Muscle of leg (tissue), 11 donors: Measurements from ENCODE around the gene C11orf97. TPM values are rescaled to one million over a fixed set of nuclear protein-coding genes. Genes with fewer than 3 reads are reported as not detected.
"Not testable (repeated sequence)": the region's sequence is repeated elsewhere in the genome, so short reads cannot be mapped to it uniquely, and the experiment has no call there.

Source experiments
- DNase-seq: peaks from one replicate; pipeline ENCODE4 v3.0.0; 2013
- H3K27ac ChIP-seq: one replicate; pipeline ENCODE4 v1.5.1; 2013; ENCODE audit warnings: mild to moderate bottlenecking, low read length, control low read depth
- H3K27me3 ChIP-seq: one replicate; pipeline ENCODE4 v1.6.1; 2013; ENCODE audit warnings: low read length; ENCODE audit not compliant: control insufficient read depth, insufficient read depth
- H3K36me3 ChIP-seq: one replicate; pipeline ENCODE4 v1.6.1; 2013; ENCODE audit warnings: low read length; ENCODE audit not compliant: control insufficient read depth, insufficient read depth
- H3K4me1 ChIP-seq: one replicate; pipeline ENCODE4 v1.6.1; 2013; ENCODE audit warnings: low read length; ENCODE audit not compliant: control insufficient read depth, insufficient read depth
- H3K4me3 ChIP-seq: one replicate; pipeline ENCODE4 v1.5.1; 2013; ENCODE audit warnings: low read length, control low read depth
- H3K9me3 ChIP-seq: replicated peaks from 2 replicates; pipeline ENCODE4 v1.6.1; 2013; ENCODE audit warnings: low read depth, low read length; ENCODE audit not compliant: control insufficient read depth
- WGBS: methylation state at CpG from one replicate; pipeline ENCODE4 v1.1.5; 2013; ENCODE audit warnings: missing lambda C conversion rate; ENCODE audit not compliant: insufficient coverage; 5-methylcytosine and 5-hydroxymethylcytosine counted together
- polyA plus RNA-seq, 8 donors: library from polyadenylated mRNA; unstranded; fragments of 120-200 nt; gene quantifications; one replicate each; pipeline versions ENCODE4 v1.2.1 to v1.2.3, GENCODE V29; 2013; ENCODE audit warnings: inconsistent platforms in 1 of 8, low replicate concordance in 1 of 8; ENCODE audit not compliant: insufficient read length in 8 of 8, insufficient read depth in 1 of 8
- total RNA-seq: library from RNA; stranded (reverse); fragments of 120-200 nt; gene quantifications from one replicate; pipeline ENCODE4 v1.2.4, GENCODE V29; 2013

C11orf97 gene
- total and polyA plus RNA-seq, 9 donors, result not detected

DNA sequence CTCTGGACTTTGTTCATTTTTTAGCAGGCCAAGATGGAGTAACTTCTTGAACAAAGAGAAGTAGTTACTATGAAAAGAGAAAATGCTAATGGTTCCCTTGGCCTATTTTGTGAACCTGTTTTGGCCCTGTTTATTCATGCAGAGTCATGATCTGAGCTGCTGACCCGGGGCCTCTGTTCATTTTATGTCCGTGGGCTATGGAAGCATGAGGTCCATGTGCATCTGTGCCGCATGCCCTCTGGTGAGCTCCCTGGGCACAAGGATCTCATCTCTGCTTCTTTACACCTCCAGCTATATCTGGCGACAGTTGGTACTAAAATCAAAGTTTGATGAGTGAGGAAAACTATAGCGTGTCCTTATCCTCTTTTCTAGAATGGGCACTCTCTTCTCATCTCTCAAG is 55.9 kb downstream of the C11orf97 start:
- DNase-seq, result no peak
- H3K4me3 ChIP-seq, result no peak overlapping the region
- no peaks in the 10 kb centered on the region for H3K36me3 ChIP-seq
- H3K4me1 ChIP-seq, result no peaks in the 10 kb centered on the region
- H3K27ac ChIP-seq, result no peak overlapping the region
- H3K27me3 ChIP-seq, result no peaks in the 10 kb centered on the region
- H3K9me3 ChIP-seq, result no peaks in the 10 kb centered on the region
- WGBS, result 100% methylated on average over 2 of the region's 5 CpGs

DNA sequence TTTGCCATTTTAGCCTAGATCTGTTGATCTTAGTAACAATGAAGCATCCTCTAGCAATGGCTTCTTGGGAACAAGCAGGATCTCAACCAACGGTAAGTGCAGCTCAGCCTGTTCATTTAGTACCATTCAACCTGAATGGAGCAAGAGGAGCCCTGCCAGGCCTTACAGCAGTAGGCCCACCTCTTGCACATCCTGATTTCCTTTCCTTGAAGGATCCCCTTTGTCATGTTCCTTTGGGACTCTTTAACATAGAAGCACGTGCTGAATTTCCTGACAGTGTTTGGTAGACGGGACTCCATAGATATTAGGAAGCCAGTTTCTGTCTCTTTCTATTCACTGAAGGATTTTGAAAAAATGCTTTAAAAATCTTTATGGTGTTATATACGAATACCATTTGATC is 56.5 kb downstream of the C11orf97 start:
- no peaks in the 10 kb centered on the region for H3K4me1 ChIP-seq
- H3K4me3 ChIP-seq, result no peak overlapping the region
- no peaks in the 10 kb centered on the region for H3K36me3 ChIP-seq
- WGBS, result 92% methylated on average over 1 of the region's 4 CpGs
- H3K27me3 ChIP-seq, result no peaks in the 10 kb centered on the region
- no peak for DNase-seq
- H3K9me3 ChIP-seq, result no peaks in the 10 kb centered on the region
- no peak overlapping the region for H3K27ac ChIP-seq

DNA sequence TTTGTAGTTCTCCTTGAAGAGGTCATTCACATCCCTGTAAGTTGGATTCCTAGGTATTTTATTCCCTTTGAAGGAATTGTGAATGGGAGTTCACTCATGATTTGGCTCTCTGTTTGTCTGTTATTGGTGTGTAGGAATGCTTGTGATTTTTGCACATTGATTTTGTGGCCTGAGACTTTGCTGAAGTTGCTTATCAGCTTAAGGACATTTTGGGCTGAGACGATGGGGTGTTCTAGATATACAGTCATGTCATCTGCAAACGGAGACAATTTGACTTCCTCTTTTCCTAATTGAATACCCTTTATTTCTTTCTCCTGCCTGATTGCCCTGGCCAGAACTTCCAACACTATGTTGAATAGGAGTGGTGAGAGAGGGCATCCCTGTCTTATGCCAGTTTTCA is 60.7 kb downstream of the C11orf97 start:
- not testable (repeated sequence) for H3K4me3 ChIP-seq, H3K4me1 ChIP-seq, H3K9me3 ChIP-seq, H3K27ac ChIP-seq, H3K36me3 ChIP-seq, H3K27me3 ChIP-seq, DNase-seq
- no CpG with 5 or more reads among the region's 2 CpGs for WGBS

- Histone ChIP-seq H3K36me3 (no peaks in the 10 kb centered on the region), H3K4me3 (no peak overlapping the region), H3K4me1 (no peaks in the 10 kb centered on the region), H3K9me3 (no peaks in the 10 kb centered on the region), H3K27me3 (no peaks in the 10 kb centered on the region), H3K27ac (no peak overlapping the region)
- 63% methylated on average over 6 of the region's 13 CpGs for WGBS
- DNase-seq, result no peak
Measured at GRCh38 chr11:94574193-94574961, 62.1 kb downstream of the C11orf97 start.

GRCh38 chr11:94576306-94576705 is 64.0 kb downstream of the C11orf97 start:
- no peaks in the 10 kb centered on the region for H3K36me3 ChIP-seq
- no peaks in the 10 kb centered on the region for H3K9me3 ChIP-seq
- H3K27me3 ChIP-seq, result no peaks in the 10 kb centered on the region
- no CpG with 5 or more reads among the region's 5 CpGs for WGBS
- H3K27ac ChIP-seq, result no peak overlapping the region
- H3K4me3 ChIP-seq, result no peak overlapping the region
- no peak for DNase-seq
- no peaks in the 10 kb centered on the region for H3K4me1 ChIP-seq

DNA sequence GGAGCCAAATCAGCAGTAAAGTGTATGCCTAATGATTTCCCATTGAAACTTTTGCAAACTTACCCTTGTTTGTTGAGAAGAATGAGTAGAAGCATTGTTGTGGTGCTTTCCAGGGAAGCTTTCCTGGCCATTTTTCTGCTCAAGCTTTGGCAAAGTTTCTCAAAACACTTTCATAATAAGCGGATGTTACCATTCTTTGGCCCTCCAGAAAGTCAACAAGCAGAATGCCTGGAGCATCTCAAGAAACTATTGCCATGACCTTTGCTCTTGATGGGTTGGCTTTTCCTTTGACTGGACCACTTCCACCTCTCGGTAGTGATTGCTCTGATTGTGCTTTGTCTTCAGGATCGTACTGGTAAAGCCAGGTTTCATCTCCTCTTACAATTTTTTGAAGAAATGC is 65.6 kb downstream of the C11orf97 start:
- no peaks in the 10 kb centered on the region for H3K4me1 ChIP-seq
- H3K27me3 ChIP-seq, result no peaks in the 10 kb centered on the region
- H3K9me3 ChIP-seq, result no peaks in the 10 kb centered on the region
- DNase-seq, result no peak
- no peak overlapping the region for H3K4me3 ChIP-seq
- H3K27ac ChIP-seq, result no peak overlapping the region
- 60% methylated on average over 1 of the region's 3 CpGs for WGBS
- no peaks in the 10 kb centered on the region for H3K36me3 ChIP-seq

Other genes with a start within 250 kb of the C11orf97 start
- gene IZUMO1R, start 207.9 kb upstream of the C11orf97 start, total RNA-seq, result not detected
- gene IZUMO1R, start 207.9 kb upstream of the C11orf97 start, polyA plus RNA-seq, result not detected
- gene GPR83, start 111.0 kb upstream of the C11orf97 start, total RNA-seq, result 0.09 TPM
- gene GPR83, start 111.0 kb upstream of the C11orf97 start, polyA plus RNA-seq, result under 1 TPM; 0.16 to 0.31 (median 0.19) TPM
- gene MRE11, start 18.6 kb upstream of the C11orf97 start, total RNA-seq, result 18.3 TPM
- gene MRE11, start 18.6 kb upstream of the C11orf97 start, polyA plus RNA-seq, result 10 to 100 TPM in 7 of 8 donors, 1 to 10 TPM in 1; 8.0 to 22.6 (median 14.0) TPM
- 17.1 TPM for gene ANKRD49, start 18.5 kb upstream of the C11orf97 start, total RNA-seq
- gene ANKRD49, start 18.5 kb upstream of the C11orf97 start, polyA plus RNA-seq, result 10 to 100 TPM; 10.0 to 14.0 (median 12.2) TPM
- gene FUT4, start 31.5 kb downstream of the C11orf97 start, total RNA-seq, result 5.0 TPM
- 1 to 10 TPM; 5.1 to 7.4 (median 5.4) TPM for gene FUT4, start 31.5 kb downstream of the C11orf97 start, polyA plus RNA-seq
- 3.0 TPM for gene PIWIL4, start 54.9 kb downstream of the C11orf97 start, total RNA-seq
- 1 to 10 TPM; 2.6 to 5.2 (median 3.8) TPM for gene PIWIL4, start 54.9 kb downstream of the C11orf97 start, polyA plus RNA-seq